ENCODE results near the gene NTRK3.

NTRK3 gene

GRCh38 chr15:88242586-88243555, 13.7 kb downstream of the NTRK3 start:
- TF ChIP-seq REST (IDR thresholded peaks at IDR 0.05; ENCODE audit: insufficient read depth in 1 of 2, low read depth in 2 of 2, low read length in 2 of 2) = no peak
- TF ChIP-seq SIN3A (IDR thresholded peaks at IDR 0.05; ENCODE audit: borderline replicate concordance, insufficient read depth, low read length) = no peak
- no peak for TF ChIP-seq TAF1 (IDR thresholded peaks at IDR 0.05; ENCODE audit: borderline replicate concordance, insufficient read depth, low read length)
- TF ChIP-seq FOXP2 (optimal IDR thresholded peaks at IDR 0.05; ENCODE audit: borderline replicate concordance, extremely low read depth, extremely low read length, insufficient read depth) = no peak
- no peak for TF ChIP-seq POLR2AphosphoS5 (IDR thresholded peaks at IDR 0.05; ENCODE audit: low read depth, low read length)

- no peak for TF ChIP-seq FOXP2 (optimal IDR thresholded peaks at IDR 0.05; ENCODE audit: borderline replicate concordance, extremely low read depth, extremely low read length, insufficient read depth)
- no peak for TF ChIP-seq POLR2AphosphoS5 (IDR thresholded peaks at IDR 0.05; ENCODE audit: low read depth, low read length)
- TF ChIP-seq SIN3A (IDR thresholded peaks at IDR 0.05; ENCODE audit: borderline replicate concordance, insufficient read depth, low read length) = no peak
- no peak for TF ChIP-seq REST (IDR thresholded peaks at IDR 0.05; ENCODE audit: insufficient read depth in 1 of 2, low read depth in 2 of 2, low read length in 2 of 2)
- TF ChIP-seq TAF1 (IDR thresholded peaks at IDR 0.05; ENCODE audit: borderline replicate concordance, insufficient read depth, low read length) = no peak
Observed at GRCh38 chr15:88241461-88241860, 15.1 kb downstream of the NTRK3 start.

GRCh38 chr15:88241060-88241459, 15.5 kb downstream of the NTRK3 start:
- TF ChIP-seq TAF1 (IDR thresholded peaks at IDR 0.05; ENCODE audit: borderline replicate concordance, insufficient read depth, low read length) = no peak
- TF ChIP-seq SIN3A (IDR thresholded peaks at IDR 0.05; ENCODE audit: borderline replicate concordance, insufficient read depth, low read length) = no peak
- TF ChIP-seq POLR2AphosphoS5 (IDR thresholded peaks at IDR 0.05; ENCODE audit: low read depth, low read length) = no peak
- no peak for TF ChIP-seq REST (IDR thresholded peaks at IDR 0.05; ENCODE audit: insufficient read depth in 1 of 2, low read depth in 2 of 2, low read length in 2 of 2)
- TF ChIP-seq FOXP2 (optimal IDR thresholded peaks at IDR 0.05; ENCODE audit: borderline replicate concordance, extremely low read depth, extremely low read length, insufficient read depth) = no peak

GRCh38 chr15:88239594-88239993, 16.9 kb downstream of the NTRK3 start:
- TF ChIP-seq FOXP2 (optimal IDR thresholded peaks at IDR 0.05; ENCODE audit: borderline replicate concordance, extremely low read depth, extremely low read length, insufficient read depth) = no peak
- TF ChIP-seq SIN3A (IDR thresholded peaks at IDR 0.05; ENCODE audit: borderline replicate concordance, insufficient read depth, low read length) = no peak
- TF ChIP-seq REST (IDR thresholded peaks at IDR 0.05; ENCODE audit: insufficient read depth in 1 of 2, low read depth in 2 of 2, low read length in 2 of 2) = no peak
- no peak for TF ChIP-seq TAF1 (IDR thresholded peaks at IDR 0.05; ENCODE audit: borderline replicate concordance, insufficient read depth, low read length)
- TF ChIP-seq POLR2AphosphoS5 (IDR thresholded peaks at IDR 0.05; ENCODE audit: low read depth, low read length) = no peak

Measured in PFSK-1 (cell line).